Stimulated activated CD8-positive, alpha-beta memory T cell treated with anti-CD3 and anti-CD28 coated beads, Interleukin-15, amount 100 ng/mL, for 1 hour (primary cell): Measurements from ENCODE around the gene LGALS9.
"Not testable (repeated sequence)": the region's sequence is repeated elsewhere in the genome, so short reads cannot be mapped to it uniquely, and the experiment has no call there.

Experiments
- DNase-seq: peaks from one replicate; pipeline ENCODE4 v3.0.0-alpha.2; 2020; ENCODE audit warnings: low read depth

LGALS9 gene

GRCh38 chr17:27690882-27691281 is 59.9 kb downstream of the LGALS9 start:
- no peak for DNase-seq

GRCh38 chr17:27695254-27695814 is 64.3 kb downstream of the LGALS9 start:
- not testable (repeated sequence) for DNase-seq
